ENCODE results near the gene SPG21.
"Not testable (repeated sequence)": the region's sequence is repeated elsewhere in the genome, so short reads cannot be mapped to it uniquely, and the experiment has no call there.

Gene SPG21, protein sequence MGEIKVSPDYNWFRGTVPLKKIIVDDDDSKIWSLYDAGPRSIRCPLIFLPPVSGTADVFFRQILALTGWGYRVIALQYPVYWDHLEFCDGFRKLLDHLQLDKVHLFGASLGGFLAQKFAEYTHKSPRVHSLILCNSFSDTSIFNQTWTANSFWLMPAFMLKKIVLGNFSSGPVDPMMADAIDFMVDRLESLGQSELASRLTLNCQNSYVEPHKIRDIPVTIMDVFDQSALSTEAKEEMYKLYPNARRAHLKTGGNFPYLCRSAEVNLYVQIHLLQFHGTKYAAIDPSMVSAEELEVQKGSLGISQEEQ

DNA sequence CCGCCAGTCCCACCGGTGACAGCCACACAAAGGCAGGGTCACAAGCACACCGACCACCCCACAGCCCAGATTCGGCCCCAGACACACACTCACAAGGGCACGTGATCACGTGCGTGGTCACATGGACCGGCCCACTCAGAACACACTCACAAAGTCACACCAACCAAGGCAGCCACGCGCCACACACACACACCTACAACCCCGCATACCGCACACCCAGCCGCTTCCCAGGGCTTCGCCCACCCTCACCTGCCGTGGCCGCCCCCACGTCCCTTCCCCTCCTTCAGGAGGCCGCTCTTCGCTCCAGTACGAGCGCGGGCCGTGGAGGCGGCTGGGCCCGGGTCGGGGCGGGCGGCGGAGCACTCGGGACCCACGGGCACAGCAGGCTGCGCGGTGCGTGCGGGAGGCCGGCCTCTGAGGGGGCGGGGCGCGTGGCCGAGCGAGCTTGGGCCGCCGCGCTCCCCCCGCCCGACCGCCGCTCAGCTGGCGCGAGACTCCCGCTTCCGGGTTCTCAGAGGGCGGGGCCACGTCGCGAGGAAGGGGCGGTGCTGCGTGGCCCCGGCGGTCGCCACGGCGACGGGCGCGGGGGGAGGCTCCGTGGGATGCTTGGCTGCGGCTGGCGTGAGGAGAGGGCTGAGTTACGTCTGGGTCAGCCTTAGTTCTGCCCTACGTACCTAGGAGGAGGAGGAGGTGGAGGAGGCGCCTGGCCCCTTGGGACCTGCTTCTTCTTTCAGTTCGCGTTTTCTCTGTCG lies at the start of gene SPG21:
Gene SPG21 (minus strand): TSS at position 499 of the 752 bp plus-strand sequence. CDS start 6,345 bp downstream, outside the sequence.
- DNase-seq (ENCODE audit: low read depth in 2 of 2): peak; percentile 85 to 88

DNA sequence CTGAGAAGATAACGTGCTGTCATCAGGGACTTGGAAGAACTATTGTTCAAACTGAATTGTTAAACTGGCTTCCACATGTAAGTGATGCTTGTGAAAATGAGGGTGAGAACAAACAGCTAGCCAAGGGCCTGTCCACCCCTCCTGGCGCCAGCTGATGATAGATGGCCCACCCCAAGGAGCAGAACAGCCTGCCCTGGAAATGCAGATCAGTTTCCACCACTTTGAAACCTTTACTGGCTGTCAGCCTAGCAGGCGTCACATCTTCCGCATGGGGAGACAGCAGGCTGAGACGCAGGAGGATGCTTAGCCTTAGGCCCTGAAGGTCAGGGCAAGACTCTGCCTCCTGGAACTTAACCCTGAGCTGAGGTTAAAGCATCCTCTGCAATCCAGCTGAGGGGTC lies 49.1 kb upstream of the SPG21 start:
- DNase-seq (ENCODE audit: low read depth in 2 of 2): no peak

DNA sequence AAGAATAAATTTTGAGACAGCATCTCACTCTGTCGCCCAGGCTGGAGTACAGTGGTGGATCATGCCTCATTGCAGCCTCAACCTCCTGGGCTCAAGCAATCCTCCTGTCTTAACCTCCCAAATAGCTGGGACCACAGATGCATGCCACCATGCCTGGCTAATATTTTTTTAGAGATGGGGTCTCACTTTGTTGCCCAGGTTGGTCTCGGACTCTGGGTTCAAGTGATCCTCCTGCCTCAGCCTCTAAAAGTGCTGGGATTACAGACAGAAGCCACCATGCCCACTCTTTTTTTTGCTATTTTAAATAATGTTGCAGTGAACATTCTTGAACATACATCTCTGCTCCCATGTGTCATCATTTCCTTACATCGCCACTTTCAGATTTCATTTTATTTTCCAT lies 48.7 kb upstream of the SPG21 start:
- DNase-seq (ENCODE audit: low read depth in 2 of 2): no peak

DNA sequence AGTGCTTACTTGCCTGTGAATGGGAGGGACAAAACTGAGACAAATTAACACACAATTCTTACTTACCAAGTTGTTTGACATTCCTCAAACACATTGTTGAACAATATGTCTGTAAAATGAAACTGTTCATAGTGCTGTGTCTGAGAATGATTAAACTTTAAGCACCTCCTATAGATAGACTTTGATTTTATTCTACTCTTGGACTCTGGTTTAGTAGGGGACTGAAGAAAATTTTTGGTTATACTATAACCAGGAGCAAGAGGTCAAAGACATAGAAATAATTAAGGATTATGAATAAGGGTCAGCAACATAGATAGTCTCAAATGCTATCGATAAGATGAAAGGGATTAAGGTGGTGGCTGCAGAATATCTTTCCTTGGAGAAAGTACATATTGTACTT lies 47.6 kb upstream of the SPG21 start:
- DNase-seq (ENCODE audit: low read depth in 2 of 2): no peak

DNA sequence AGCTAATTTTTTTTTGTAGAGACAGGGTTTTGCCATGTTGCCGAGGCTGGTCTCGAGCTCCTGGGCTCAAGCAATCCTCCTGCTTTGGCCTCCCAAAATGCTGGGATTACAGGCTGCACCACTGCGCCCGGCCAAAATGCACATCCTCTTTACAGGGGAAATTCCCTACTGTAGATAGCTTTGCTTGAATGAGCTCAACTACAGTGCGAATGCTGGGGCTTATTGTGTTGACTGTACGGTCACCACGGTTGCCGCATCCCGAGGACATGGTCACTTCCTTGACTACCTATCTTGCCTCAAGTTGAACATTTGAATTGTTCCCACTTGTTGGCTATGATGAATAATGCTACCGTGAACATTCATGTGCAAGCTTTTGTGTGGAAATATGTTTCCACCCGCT lies 45.0 kb upstream of the SPG21 start:
- DNase-seq (ENCODE audit: low read depth in 2 of 2): no peak

DNA sequence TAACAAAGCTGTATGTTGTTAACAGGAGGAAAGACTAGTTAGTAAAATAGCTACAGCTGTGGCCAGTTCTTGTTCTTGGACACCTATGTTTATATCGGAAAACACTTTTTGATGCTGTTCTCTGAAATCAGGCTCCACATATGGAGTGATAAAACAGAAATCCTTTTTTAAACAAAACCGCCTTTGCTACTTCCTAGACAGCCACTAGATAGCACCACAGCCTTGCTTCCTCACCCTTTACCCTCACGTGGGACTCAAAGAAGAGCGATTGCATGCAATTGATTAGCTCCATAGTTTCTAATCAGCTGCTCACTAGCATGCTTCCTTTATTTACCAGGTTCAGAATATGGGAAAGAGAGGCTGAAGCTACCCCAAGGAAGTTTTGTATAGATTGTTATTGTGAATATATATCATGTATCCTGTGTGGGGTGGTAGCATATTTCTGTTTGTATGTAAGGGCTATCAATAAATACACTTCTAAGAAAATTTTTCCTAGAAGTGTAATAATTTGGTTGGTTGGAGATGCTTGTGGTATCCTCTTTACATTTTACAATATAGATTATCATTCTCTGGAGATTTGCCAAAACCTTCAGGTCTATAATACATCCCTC lies 44.0 kb upstream of the SPG21 start:
- no peak for DNase-seq (ENCODE audit: low read depth in 2 of 2)

DNA sequence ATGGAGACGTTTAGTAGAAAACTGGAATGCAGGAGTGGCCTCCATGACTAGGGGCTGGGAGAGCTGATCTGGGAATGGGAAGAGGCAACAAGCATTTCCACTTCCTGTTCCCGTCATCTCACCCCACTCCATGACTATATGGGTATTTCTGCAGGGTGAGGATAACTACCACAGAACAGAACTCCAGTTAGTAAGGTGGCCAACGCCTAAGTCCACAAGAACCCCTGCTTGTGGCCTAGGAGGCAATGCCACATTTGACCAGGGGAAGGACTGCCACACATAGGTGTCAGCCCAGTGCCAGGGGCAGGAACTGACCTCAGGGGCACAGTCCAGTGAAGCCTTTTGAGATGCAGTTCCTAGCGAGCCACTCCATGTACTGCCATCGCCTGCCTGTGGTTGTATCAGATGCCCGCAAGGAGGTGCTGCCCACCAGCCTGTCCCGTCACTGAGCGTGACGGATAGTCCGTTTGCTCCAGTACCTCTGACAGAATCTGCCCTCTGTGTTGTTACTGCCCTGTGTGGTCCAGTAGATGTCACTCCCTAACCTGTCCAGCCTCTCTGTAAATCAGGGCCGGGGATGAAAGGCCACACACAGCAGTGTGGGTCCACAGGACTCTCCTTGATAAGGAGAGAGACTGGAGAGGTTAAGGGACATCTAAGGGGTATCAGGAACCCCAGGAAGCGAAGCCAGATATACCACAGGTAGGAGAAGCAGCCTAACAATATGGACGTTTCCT lies 43.3 kb upstream of the SPG21 start:
- DNase-seq (ENCODE audit: low read depth in 2 of 2): peak in 1 of 2 donors; percentile 17

DNA sequence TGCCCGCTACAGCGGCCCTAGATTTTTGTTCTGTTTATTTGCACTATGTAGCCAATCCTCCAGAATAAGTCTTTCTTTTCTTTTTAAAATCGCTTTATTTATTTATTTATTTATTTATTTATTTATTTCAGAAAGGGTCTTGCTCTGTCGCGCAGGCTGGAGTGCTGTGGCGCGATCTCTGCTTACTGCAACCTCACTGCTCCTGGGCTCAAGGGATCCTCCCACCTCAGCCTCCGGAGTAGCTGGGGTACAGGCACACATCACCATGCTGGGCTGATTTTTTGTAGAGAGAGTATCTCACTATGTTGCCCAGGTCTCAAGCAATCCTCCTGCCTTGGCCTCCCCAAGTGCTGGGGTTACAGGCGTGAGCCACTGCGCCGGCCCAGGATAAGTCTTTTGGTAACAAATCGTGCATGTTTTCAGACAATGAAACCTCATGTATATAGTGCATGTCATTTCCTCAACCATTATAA lies 40.1 kb upstream of the SPG21 start:
- DNase-seq (ENCODE audit: low read depth in 2 of 2): no peak

DNA sequence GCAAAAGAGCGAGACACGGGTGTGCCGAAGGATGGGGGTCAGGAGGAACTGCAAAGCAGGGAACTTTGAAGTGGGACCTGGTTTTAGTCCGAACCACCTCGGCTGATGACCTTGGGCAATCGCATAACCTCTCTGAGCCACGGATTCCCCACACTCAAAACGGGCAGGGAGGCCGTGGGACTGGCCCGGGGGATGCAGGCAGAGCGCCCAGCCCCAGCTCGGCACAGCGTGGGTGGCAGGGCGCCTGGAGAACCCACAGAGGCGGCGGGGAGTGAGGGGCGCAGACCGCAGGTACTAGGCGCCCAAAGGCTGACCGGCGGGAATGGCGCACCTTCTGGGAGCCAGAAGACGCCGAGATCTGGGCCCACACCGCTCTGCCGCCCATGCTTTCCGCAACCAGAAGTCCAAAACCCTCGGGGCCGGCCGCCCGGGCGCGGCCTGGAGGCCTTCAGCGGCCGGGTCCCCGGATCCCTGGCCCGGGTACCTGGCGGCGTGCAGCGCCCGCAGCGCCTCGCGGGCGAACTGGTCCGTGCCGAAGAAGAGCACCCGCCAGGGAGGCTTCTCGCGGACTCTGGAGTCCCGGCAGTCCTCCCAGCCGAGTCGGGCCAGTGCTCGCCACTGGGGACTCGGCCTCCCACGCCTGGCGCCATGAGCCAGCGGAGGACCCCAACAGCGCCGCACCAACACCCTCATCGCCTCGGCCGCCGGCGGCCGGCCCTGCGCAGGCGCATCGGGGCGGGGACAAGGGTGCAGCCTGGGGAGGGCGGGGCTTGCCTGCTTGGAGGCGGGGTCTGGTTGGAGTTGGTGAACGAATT lies 39.4 kb upstream of the SPG21 start, which contains the start of gene MTFMT:
Gene MTFMT (minus strand): TSS at position 719 of the 815 bp plus-strand sequence. CDS start 26 bp downstream, at position 693.
- DNase-seq (ENCODE audit: low read depth in 2 of 2): peak; percentile 96

DNA sequence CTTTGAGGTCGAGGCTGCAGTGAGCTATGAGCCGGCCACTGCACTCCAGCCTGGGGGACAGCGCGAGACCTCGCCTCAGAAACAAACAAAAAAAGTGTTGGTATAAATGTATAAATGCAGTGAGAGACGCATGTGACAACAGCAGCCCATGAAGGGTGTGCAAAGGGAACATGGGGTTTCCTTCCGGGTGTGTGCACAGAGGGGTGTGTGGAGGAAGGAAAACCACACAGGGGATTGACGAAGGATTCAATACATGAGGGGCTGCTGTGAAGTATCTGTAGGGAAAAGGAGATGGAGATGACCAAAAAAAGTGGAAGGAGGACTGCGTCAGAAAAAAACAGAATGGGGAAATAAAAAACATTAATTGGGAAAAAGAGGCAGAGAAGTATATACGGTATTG lies 38.6 kb upstream of the SPG21 start:
- no peak for DNase-seq (ENCODE audit: low read depth in 2 of 2)

DNA sequence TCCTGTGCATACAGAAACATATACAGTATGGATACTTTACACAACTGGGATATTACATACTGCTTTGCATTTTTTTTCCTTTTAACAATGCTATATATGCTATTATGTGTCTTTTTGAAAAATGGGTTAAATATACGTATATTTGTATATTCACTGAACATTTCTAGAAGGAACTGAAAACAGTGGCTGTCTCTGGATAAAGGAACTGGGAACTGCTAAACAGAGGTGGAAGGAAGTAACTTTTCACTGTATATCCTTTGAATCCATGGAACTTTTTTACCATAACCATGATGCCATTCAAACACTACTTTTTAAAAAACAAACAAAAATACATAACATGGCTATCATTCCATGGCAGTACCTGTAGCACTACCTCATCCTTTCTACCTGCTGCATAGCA lies 37.9 kb upstream of the SPG21 start:
- no peak for DNase-seq (ENCODE audit: low read depth in 2 of 2)

DNA sequence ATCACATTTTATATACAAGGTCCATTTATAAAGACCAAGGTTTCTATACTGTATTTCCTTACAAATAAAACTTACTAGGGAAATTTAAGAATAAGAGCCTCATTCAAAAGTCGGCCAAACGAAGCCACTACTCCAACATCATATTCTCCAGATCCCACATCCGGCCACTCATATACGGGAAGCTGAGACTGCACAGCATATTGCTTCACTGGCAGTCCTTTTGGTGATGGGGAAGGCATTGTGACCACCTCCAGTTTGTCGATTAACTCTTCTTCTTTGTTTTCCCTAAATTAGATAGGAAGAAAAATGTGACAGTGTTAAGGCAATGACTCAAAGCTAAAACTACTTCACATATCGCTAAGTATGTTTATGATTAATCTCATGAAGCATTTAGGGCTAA lies 37.0 kb upstream of the SPG21 start:
- no peak for DNase-seq (ENCODE audit: low read depth in 2 of 2)

DNA sequence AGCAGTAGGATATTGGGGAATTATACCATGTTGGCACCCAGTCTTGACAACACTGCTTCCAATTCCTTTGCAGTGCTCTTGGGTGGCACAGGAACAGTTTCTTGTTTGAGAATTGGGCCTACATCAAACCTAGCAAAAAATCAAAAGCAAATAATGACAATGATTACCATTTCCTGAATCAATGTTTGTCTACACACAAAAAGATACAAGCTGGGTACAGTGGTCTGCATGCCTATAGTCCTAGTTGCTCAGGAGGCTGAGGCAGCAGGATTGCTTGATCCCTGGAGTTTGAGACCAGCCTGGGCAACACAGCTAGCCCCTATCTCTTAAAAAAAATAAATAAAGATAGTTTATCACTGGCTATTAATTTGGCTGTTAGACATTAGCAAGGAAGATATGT lies 31.8 kb upstream of the SPG21 start:
- DNase-seq (ENCODE audit: low read depth in 2 of 2): no peak

DNA sequence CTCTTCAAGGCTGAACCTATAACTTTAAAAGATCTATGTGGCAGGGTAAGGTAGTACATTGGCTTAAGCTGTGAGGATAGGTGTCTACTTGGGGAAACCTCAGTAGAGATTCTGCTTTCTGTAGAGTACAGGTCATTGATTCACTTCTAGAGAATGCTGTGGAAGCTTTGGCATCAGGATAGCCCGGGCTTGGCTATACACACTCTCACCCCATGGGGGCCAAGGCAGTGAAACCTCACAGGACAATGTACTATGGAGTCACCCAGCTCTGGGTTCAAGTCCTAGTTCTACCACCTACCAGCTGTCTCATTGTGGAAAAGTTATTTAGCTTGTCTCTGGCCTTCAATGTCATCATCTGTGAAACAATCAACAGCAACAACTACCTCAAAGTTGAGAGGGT lies 30.7 kb upstream of the SPG21 start:
- no peak for DNase-seq (ENCODE audit: low read depth in 2 of 2)

DNA sequence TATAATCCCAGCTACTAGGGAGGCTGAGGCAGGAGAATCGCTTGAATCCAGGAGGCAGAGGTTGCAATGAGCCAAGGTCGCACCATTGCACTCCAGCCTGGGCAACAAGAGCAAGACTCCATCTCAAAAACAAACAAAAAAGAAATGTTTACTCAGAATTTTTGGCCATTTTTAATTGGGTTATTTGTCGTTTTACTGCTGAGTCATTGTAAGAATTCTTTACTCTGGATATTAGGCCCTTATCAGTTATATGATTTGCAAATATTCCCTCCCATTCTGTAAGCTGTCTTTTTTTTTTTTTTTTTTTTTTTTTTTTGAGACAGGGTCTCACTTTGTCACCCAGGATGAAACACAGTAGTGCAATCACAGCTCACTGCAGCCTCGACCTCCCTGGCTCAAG lies 21.5 kb upstream of the SPG21 start:
- not testable (repeated sequence) for DNase-seq (ENCODE audit: low read depth in 2 of 2)

DNA sequence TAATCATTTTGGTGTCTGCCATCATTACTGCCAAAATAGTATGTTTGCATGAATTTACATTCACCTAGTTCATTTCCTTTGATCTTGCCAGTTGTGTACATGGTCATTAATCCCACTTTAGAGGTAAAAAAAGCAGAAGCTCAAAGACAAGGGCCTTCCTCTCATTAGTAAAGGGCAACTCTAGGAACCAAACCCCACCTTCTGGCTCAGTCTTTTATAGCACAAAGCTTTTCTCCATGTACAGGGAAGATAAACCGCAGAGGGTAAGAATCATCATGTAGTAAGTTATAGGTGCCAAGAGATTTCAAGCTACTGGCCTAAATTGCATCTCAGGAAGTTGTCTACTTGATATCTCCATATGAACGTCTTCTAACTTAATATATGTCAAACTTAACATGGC lies 19.3 kb upstream of the SPG21 start:
- DNase-seq (ENCODE audit: low read depth in 2 of 2): no peak

DNA sequence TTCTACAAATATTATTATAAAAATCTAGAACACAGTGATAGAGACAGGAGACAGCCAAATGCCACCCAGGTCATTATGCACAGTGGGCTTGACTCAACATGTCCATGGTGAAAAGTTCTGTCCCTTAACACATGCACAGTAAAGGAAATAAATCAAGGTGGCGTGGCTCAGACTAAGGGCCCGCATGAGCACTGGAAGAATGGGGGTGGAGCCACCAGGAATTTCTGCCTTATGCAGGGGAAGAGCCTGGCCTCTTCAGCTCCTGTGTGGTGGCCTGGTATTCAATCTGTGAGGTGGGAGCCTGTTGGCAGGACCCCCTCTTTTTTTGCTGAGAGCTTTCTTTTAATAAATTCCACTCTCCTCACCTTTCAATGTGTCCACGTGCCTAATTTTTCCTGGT lies 17.2 kb upstream of the SPG21 start:
- no peak for DNase-seq (ENCODE audit: low read depth in 2 of 2)

DNA sequence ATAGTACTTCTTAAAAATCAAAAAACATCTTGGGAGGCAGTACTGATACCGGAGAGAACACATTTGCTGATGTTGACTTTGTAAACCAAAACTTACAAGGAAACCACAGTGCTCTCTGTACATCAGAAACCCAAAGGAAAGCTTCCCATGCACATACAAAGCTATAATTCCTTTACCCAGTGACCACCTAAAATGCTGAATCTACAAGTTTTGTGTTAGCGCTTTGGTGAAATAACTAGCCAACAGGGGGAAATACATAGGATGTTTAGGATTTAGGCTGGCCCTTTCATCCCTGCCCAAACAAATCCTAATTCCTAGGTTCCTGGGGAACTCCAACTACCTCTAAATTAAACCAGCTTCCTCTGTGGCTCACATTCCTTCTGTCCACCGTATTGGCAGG lies 15.3 kb upstream of the SPG21 start:
- DNase-seq (ENCODE audit: low read depth in 2 of 2): no peak

DNA sequence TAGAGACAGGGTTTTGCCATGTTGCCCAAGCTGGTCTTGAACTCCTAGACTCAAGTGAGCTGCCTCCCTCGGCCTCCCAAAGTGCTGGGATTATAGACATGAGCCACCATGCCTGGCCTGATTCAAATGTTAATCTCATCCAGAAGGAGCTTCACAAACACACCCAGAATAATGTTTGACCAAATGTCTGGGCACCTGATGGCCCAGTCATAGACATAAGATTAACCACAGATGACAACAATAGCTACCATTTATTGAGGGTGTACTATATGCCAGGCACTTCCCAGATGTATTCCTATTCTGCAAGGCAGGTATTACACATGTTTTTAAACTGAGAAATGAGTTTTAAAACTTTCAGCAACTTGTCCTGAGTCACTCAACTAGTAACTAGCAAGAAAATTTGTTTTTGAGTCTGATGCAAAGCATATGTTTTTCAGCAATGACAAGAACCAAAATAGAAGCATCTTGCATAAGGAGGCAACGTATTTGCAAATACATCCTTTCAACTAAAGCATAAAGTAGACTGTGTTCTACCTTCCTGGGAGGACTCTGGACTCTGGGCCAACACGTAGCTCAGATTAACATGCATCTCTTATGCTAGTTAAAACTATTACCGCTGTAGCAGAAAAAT lies 8.1 kb upstream of the SPG21 start:
- no peak for DNase-seq (ENCODE audit: low read depth in 2 of 2)

DNA sequence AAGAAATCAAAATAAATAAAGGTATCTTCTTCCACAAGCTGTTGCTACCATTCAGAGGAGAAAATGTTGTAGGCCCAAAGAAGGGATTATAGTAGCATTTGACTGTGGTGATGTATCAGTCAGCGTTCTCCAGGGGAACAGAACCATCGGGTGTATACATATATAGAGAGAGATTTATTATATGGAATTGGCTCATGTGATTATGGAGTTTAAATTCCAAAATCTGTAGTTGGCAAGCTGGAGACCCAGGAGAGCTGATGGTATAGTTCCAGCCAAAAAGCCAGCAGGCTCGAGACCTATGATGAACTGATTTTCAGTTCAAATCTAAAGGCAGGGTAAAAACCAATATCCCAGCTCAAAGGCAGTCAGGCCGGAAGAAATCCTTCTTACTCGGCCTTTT lies 7.4 kb upstream of the SPG21 start:
- DNase-seq (ENCODE audit: low read depth in 2 of 2): no peak

DNA sequence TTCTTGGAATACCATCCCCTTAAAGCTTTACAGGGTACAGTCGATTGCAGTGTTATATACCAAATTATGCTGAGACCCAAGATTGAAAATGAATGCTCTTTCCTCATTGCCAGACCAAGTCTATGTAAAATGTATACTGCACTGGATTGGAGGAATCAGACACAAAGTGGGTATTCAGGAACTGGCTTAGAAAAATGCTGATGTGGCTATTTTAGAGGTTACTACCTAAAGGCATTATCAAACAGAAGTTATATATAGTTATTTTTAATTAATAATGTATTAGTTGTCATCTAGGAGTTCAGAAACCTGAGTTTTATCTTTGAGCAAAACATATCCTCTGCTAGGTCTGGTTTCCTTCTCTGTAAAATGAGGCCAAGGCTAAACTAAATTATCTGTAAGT lies 3.6 kb upstream of the SPG21 start:
- DNase-seq (ENCODE audit: low read depth in 2 of 2): no peak
